ENCODE results near the gene HRH1.

Gene HRH1

DNA sequence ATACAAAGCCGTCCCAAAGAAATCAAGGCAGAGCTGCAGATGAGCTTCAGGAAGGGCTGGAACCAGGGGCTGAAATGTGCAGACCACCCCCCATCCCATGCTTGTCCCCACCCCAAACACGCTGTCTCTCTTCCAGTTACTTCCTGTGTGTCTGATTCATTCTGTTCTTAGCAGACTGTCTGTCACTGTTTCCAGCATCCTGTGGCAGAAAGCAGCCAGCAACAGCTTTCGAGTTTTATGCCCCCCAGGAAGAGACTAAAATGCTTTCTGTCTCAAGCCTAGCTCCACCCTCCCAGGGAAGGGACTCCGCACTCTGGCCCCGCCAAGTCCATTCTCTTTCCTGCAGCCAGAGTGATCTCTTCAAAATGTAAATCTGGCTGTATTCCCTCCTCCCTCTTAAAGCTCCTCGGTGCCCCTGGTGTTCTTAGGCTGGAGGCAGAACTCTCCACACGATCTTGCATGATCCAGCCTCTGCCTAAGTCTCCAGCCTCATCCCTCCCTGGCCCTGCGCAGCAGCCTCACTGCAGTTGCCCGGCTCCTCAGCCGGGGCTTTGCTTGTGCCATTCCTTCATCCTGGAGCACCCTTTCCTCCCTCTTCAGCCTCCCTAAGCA is 41.5 kb downstream of the HRH1 start:
- no peak overlapping the region for H3K4me3 ChIP-seq (ENCODE audit: low read depth, low read length)
- ChIA-PET POLR2A (no interaction called here), CTCF (interaction anchor here (1.1 to 2.9 kb wide), 4 partner anchors 10 to 136 kb away, joined by 3 to 12 read pairs (median 4); no protein-coding TSS in a partner anchor)
- 0 out of 2 replicates have a peak, but pooled peaks have one; percentile 13 for TF ChIP-seq GLIS2 (tag by site-specific recombination; IDR thresholded peaks at IDR 0.05)
- peak; percentile 69 for TF ChIP-seq GLIS1 (tag by site-specific recombination; IDR thresholded peaks at IDR 0.05)
- TF ChIP-seq, protein P1, sequence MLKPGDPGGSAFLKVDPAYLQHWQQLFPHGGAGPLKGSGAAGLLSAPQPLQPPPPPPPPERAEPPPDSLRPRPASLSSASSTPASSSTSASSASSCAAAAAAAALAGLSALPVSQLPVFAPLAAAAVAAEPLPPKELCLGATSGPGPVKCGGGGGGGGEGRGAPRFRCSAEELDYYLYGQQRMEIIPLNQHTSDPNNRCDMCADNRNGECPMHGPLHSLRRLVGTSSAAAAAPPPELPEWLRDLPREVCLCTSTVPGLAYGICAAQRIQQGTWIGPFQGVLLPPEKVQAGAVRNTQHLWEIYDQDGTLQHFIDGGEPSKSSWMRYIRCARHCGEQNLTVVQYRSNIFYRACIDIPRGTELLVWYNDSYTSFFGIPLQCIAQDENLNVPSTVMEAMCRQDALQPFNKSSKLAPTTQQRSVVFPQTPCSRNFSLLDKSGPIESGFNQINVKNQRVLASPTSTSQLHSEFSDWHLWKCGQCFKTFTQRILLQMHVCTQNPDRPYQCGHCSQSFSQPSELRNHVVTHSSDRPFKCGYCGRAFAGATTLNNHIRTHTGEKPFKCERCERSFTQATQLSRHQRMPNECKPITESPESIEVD (tag by site-specific recombination; IDR thresholded peaks at IDR 0.05): no peak
- no peak for TF ChIP-seq TCF7L2 (IDR thresholded peaks at IDR 0.05; ENCODE audit: borderline replicate concordance, low read depth, low read length)
- no peak for TF ChIP-seq ZNF792 (tag by site-specific recombination; IDR thresholded peaks at IDR 0.05)
- TF ChIP-seq ZBTB17 (tag by site-specific recombination; IDR thresholded peaks at IDR 0.05): peak; percentile 44; the same call in 1 of the 2 replicates
- no peaks in the 10 kb centered on the region for H3K9me3 ChIP-seq (ENCODE audit: control insufficient read depth, insufficient read depth, low read depth, low read length)
- H3K36me3 ChIP-seq (ENCODE audit: control insufficient read depth in 2 of 2, insufficient read depth in 1 of 2, low read length in 2 of 2): no peaks in the 10 kb centered on the region
- H3K27ac ChIP-seq (ENCODE audit: extremely low read depth, low read depth, low read length): no peak overlapping the region
- H3K4me1 ChIP-seq (ENCODE audit: control insufficient read depth, insufficient read depth, low read length): no peaks in the 10 kb centered on the region

DNA sequence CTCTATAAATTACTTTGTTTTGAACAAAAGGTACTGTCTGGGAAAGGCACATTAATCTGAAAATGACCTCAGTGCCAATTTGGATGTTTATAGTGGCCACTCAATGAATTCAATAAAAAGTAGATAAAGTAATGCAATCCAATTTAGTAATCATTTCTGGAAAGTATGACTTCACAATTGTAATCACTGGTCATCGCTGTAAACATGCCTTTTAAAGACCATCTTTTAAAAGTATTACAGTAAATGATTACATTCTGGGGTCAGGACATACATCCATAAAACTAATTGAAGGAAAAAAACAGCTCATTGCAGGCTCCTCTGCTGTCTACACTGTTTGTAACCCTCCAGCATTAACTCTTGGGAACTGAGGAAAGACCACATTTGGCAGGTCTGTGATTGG is 43.2 kb downstream of the HRH1 start:
- Histone ChIP-seq H3K9me3 (ENCODE audit: control insufficient read depth, insufficient read depth, low read depth, low read length) (no peaks in the 10 kb centered on the region), H3K27ac (ENCODE audit: extremely low read depth, low read depth, low read length) (no peak overlapping the region), H3K36me3 (ENCODE audit: control insufficient read depth in 2 of 2, insufficient read depth in 1 of 2, low read length in 2 of 2) (no peaks in the 10 kb centered on the region), H3K4me1 (ENCODE audit: control insufficient read depth, insufficient read depth, low read length) (no peaks in the 10 kb centered on the region), H3K4me3 (ENCODE audit: low read depth, low read length) (no peak overlapping the region)
- POLR2A ChIA-PET: no interaction called here
- CTCF ChIA-PET: interaction anchor here (0.7 to 2.9 kb wide), 4 partner anchors 11 to 138 kb away, joined by 3 to 12 read pairs (median 4); no protein-coding TSS in a partner anchor
- TF ChIP-seq ZNF211 (tag by site-specific recombination; IDR thresholded peaks at IDR 0.05; ENCODE audit: low read depth): no peak
- TF ChIP-seq ZNF843 (tag by site-specific recombination; IDR thresholded peaks at IDR 0.05): peak; percentile 93
- no peak for TF ChIP-seq GLIS2 (tag by site-specific recombination; IDR thresholded peaks at IDR 0.05)
- TF ChIP-seq, protein P1 (tag by site-specific recombination; IDR thresholded peaks at IDR 0.05): peak; percentile 94
- TF ChIP-seq, protein P2, sequence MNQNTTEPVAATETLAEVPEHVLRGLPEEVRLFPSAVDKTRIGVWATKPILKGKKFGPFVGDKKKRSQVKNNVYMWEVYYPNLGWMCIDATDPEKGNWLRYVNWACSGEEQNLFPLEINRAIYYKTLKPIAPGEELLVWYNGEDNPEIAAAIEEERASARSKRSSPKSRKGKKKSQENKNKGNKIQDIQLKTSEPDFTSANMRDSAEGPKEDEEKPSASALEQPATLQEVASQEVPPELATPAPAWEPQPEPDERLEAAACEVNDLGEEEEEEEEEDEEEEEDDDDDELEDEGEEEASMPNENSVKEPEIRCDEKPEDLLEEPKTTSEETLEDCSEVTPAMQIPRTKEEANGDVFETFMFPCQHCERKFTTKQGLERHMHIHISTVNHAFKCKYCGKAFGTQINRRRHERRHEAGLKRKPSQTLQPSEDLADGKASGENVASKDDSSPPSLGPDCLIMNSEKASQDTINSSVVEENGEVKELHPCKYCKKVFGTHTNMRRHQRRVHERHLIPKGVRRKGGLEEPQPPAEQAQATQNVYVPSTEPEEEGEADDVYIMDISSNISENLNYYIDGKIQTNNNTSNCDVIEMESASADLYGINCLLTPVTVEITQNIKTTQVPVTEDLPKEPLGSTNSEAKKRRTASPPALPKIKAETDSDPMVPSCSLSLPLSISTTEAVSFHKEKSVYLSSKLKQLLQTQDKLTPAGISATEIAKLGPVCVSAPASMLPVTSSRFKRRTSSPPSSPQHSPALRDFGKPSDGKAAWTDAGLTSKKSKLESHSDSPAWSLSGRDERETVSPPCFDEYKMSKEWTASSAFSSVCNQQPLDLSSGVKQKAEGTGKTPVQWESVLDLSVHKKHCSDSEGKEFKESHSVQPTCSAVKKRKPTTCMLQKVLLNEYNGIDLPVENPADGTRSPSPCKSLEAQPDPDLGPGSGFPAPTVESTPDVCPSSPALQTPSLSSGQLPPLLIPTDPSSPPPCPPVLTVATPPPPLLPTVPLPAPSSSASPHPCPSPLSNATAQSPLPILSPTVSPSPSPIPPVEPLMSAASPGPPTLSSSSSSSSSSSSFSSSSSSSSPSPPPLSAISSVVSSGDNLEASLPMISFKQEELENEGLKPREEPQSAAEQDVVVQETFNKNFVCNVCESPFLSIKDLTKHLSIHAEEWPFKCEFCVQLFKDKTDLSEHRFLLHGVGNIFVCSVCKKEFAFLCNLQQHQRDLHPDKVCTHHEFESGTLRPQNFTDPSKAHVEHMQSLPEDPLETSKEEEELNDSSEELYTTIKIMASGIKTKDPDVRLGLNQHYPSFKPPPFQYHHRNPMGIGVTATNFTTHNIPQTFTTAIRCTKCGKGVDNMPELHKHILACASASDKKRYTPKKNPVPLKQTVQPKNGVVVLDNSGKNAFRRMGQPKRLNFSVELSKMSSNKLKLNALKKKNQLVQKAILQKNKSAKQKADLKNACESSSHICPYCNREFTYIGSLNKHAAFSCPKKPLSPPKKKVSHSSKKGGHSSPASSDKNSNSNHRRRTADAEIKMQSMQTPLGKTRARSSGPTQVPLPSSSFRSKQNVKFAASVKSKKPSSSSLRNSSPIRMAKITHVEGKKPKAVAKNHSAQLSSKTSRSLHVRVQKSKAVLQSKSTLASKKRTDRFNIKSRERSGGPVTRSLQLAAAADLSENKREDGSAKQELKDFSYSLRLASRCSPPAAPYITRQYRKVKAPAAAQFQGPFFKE (tag by site-specific recombination; IDR thresholded peaks at IDR 0.05; ENCODE audit: borderline replicate concordance): no peak
- no peak for TF ChIP-seq ZSCAN23 (tag by site-specific recombination; IDR thresholded peaks at IDR 0.05)
- peak; percentile 84 for TF ChIP-seq FEZF1 (tag by site-specific recombination; IDR thresholded peaks at IDR 0.05)
- TF ChIP-seq, protein P3, sequence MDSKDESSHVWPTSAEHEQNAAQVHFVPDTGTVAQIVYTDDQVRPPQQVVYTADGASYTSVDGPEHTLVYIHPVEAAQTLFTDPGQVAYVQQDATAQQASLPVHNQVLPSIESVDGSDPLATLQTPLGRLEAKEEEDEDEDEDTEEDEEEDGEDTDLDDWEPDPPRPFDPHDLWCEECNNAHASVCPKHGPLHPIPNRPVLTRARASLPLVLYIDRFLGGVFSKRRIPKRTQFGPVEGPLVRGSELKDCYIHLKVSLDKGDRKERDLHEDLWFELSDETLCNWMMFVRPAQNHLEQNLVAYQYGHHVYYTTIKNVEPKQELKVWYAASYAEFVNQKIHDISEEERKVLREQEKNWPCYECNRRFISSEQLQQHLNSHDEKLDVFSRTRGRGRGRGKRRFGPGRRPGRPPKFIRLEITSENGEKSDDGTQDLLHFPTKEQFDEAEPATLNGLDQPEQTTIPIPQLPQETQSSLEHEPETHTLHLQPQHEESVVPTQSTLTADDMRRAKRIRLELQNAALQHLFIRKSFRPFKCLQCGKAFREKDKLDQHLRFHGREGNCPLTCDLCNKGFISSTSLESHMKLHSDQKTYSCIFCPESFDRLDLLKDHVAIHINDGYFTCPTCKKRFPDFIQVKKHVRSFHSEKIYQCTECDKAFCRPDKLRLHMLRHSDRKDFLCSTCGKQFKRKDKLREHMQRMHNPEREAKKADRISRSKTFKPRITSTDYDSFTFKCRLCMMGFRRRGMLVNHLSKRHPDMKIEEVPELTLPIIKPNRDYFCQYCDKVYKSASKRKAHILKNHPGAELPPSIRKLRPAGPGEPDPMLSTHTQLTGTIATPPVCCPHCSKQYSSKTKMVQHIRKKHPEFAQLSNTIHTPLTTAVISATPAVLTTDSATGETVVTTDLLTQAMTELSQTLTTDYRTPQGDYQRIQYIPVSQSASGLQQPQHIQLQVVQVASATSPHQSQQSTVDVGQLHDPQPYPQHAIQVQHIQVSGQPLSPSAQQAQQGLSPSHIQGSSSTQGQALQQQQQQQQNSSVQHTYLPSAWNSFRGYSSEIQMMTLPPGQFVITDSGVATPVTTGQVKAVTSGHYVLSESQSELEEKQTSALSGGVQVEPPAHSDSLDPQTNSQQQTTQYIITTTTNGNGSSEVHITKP (tag by site-specific recombination; IDR thresholded peaks at IDR 0.05): no peak
- no peak for TF ChIP-seq MYNN (tag by site-specific recombination; IDR thresholded peaks at IDR 0.05; ENCODE audit: borderline replicate concordance)
- TF ChIP-seq ZXDB (tag by site-specific recombination; IDR thresholded peaks at IDR 0.05): peak; percentile 48; the same call in 1 of the 2 replicates
- no peak for TF ChIP-seq ZNF324 (tag by site-specific recombination; IDR thresholded peaks at IDR 0.05)
- TF ChIP-seq ZNF521 (tag by site-specific recombination; IDR thresholded peaks at IDR 0.05): no peak
- TF ChIP-seq, protein P4, sequence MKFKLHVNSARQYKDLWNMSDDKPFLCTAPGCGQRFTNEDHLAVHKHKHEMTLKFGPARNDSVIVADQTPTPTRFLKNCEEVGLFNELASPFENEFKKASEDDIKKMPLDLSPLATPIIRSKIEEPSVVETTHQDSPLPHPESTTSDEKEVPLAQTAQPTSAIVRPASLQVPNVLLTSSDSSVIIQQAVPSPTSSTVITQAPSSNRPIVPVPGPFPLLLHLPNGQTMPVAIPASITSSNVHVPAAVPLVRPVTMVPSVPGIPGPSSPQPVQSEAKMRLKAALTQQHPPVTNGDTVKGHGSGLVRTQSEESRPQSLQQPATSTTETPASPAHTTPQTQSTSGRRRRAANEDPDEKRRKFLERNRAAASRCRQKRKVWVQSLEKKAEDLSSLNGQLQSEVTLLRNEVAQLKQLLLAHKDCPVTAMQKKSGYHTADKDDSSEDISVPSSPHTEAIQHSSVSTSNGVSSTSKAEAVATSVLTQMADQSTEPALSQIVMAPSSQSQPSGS (tag by site-specific recombination; IDR thresholded peaks at IDR 0.05; ENCODE audit: low read depth): peak; percentile 41; the same call in 1 of the 2 replicates
- TF ChIP-seq ZNF837 (tag by site-specific recombination; IDR thresholded peaks at IDR 0.05): no peak
- 0 out of 2 replicates have a peak, but pooled peaks have one; percentile 57 for TF ChIP-seq ZNF629 (tag by site-specific recombination; IDR thresholded peaks at IDR 0.05)

Data from HEK293 (cell line).